HG03066 (cell line): ENCODE measurements around the gene HAPLN2.
"Not testable (repeated sequence)": the region's sequence is repeated elsewhere in the genome, so short reads cannot be mapped to it uniquely, and the experiment has no call there.

Source experiments
- ATAC-seq: cut with Tn5 transposase; IDR thresholded peaks from one replicate; pipeline ENCODE4 v1.9.1; 2021; ENCODE audit warnings: low read depth; ENCODE audit not compliant: unreplicated experiment

HAPLN2 gene

GRCh38 chr1:156591432-156592157 lies 27.6 kb upstream of the HAPLN2 start, which contains the start of gene NAXE:
Gene NAXE, plus strand, starts transcription at chr1:156591776. Its CDS starts 29 bp downstream, at chr1:156591805.
- ATAC-seq = peak; percentile 81

- ATAC-seq = no peak
These were observed 26.9 kb upstream of the HAPLN2 start for GRCh38 chr1:156592158-156592909.

GRCh38 chr1:156592910-156593660 lies 26.1 kb upstream of the HAPLN2 start:
- ATAC-seq = no peak

- ATAC-seq = no peak
These were observed 25.6 kb upstream of the HAPLN2 start for GRCh38 chr1:156593661-156593989.

GRCh38 chr1:156594190-156594589 lies 25.0 kb upstream of the HAPLN2 start:
- no peak for ATAC-seq

- no peak for ATAC-seq
These were observed 24.2 kb upstream of the HAPLN2 start for GRCh38 chr1:156595016-156595415.

GRCh38 chr1:156596426-156596825 lies 22.8 kb upstream of the HAPLN2 start:
- ATAC-seq = no peak

- no peak for ATAC-seq
These were observed 21.1 kb upstream of the HAPLN2 start for GRCh38 chr1:156598125-156598524.

GRCh38 chr1:156598731-156599432 lies 20.3 kb upstream of the HAPLN2 start:
- no peak for ATAC-seq

GRCh38 chr1:156599811-156600210 lies 19.4 kb upstream of the HAPLN2 start:
- ATAC-seq = no peak

GRCh38 chr1:156600733-156601121 lies 18.5 kb upstream of the HAPLN2 start:
- no peak for ATAC-seq

- ATAC-seq = no peak
These were observed 17.9 kb upstream of the HAPLN2 start, which contains the start of gene GPATCH4 for GRCh38 chr1:156601122-156601830. Gene GPATCH4, minus strand, starts transcription at chr1:156601479.

GRCh38 chr1:156601892-156602291 lies 17.3 kb upstream of the HAPLN2 start:
- ATAC-seq = no peak

- no peak for ATAC-seq
These were observed 16.6 kb upstream of the HAPLN2 start for GRCh38 chr1:156602557-156602993.

- ATAC-seq = not testable (repeated sequence)
These were observed 11.9 kb upstream of the HAPLN2 start for GRCh38 chr1:156607344-156607743.

GRCh38 chr1:156608036-156608674 lies 11.1 kb upstream of the HAPLN2 start:
- ATAC-seq = no peak

GRCh38 chr1:156608981-156609380 lies 10.2 kb upstream of the HAPLN2 start:
- ATAC-seq = no peak

- not testable (repeated sequence) for ATAC-seq
These were observed 9.1 kb upstream of the HAPLN2 start for GRCh38 chr1:156610072-156610471.

GRCh38 chr1:156612666-156613065 lies 6.5 kb upstream of the HAPLN2 start:
- ATAC-seq = no peak
